GM06990 (cell line): Measurements from ENCODE around the gene DAPP1.

Source experiments
- DNase-seq: peaks from one replicate; pipeline ENCODE4 v3.0.0-alpha.2; 2011; ENCODE audit not compliant: insufficient read length; ENCODE audit errors: extremely low read depth
- H3K27me3 ChIP-seq: replicated peaks from 2 replicates; pipeline ENCODE4 v1.6.0; 2011; ENCODE audit warnings: low read length; ENCODE audit not compliant: control insufficient read depth, insufficient read depth
- H3K36me3 ChIP-seq: 2 replicates; pipeline ENCODE4 v1.5.1; 2011; ENCODE audit warnings: low read length; ENCODE audit not compliant: control insufficient read depth, insufficient read depth
- H3K4me3 ChIP-seq: replicated peaks from 2 replicates; pipeline ENCODE4 v1.5.1; 2011; ENCODE audit warnings: low read depth, mild to moderate bottlenecking, control low read depth, low read length
- CTCF ChIP-seq: IDR thresholded peaks from 2 replicates; pipeline ENCODE4 v1.5.1; 2011; ENCODE audit warnings: low read length, control low read depth, mild to moderate bottlenecking, inconsistent platforms; ENCODE audit not compliant: insufficient read depth, poor library complexity, severe bottlenecking

DAPP1 gene

DNA sequence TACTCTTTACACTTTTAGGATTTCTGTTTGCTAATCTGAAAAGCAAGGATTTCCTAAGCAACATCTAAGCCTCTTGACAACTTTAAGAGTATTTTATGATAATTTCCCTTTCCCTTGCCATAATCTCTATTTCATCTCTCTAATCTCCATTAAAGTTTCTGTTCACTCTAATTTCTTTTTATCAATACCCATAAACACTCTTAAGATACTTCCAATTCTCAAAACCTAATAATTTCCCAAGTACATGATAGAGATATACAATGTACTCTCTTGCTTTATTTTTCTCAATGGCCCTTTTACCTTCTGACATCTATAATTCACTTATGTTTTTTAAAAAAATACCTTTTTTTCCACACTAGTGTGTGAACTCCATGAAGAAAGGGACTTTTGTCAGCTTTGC lies 26.8 kb downstream of the DAPP1 start:
- no peak for DNase-seq
- TF ChIP-seq CTCF: no peak
- H3K4me3 ChIP-seq: no peak overlapping the region

DNA sequence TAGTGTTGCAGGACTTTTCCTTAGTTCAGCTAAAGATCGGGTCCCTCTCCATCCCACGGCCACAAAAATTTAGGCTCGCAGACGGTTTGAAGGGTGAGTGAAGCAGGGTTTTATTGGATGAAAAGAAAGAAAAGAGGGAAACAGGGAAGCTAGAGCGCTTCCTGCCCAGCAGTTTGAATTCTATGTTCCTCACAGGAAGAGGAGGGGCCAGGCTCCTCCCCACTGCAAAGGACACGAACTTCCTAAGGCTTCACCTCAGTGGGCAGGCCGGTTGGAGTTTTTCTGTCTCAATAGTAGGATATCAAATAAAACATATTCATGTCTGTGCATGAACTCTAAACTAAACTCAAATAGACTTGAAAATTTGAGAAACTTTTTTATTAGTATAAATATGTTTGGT lies 27.4 kb downstream of the DAPP1 start:
- Histone ChIP-seq H3K4me3 (no peak overlapping the region), H3K27me3 (no peaks in the 10 kb centered on the region), H3K36me3 (peaks cover 7% of the 10 kb centered on the region)
- no peak for DNase-seq
- TF ChIP-seq CTCF: no peak

More for the DNA sequence above, 26.8 kb downstream of the DAPP1 start:
- Histone ChIP-seq H3K36me3 (peaks cover 8% of the 10 kb centered on the region), H3K27me3 (no peaks in the 10 kb centered on the region)

GRCh38 chr4:99845179-99845578 lies 28.6 kb downstream of the DAPP1 start:
- no peaks in the 10 kb centered on the region for H3K27me3 ChIP-seq
- no peak for DNase-seq
- H3K36me3 ChIP-seq: peaks cover 7% of the 10 kb centered on the region
- no peak overlapping the region for H3K4me3 ChIP-seq
- TF ChIP-seq CTCF: no peak

DNA sequence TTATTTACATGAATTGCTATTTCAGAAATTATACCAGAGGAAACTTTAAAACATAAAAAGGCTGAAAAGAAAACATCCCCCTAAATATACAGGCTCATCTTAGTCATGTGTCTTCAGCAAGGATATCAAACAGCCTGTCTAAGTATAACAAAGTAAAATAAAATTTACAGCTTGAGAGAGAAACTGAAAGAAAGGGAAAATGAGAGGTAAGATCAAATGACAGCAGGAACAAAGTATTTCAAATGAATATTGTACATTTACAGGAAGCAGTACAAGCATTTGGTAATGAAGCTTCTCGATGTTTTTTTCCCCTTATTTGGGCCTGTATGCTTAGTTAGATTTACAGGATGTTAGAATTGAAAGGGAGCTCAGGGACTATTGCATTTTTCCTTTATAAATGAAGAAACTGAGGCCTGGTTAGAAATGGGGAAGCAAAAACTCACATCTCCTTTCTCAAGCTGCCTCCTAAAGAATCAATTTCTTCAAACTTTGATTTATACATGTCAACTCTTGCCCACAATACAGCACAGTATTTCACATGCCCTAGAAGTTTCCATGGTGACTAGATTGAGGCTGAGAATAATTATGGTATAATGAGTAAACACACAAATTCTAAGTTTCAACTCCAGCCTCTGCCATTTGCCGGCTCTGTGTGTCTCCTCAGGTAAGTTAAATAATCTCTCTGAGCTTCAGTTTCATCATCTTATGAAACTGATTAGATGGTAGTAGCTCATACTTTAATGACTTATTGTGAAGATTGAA lies 29.3 kb downstream of the DAPP1 start:
- DNase-seq: peak; percentile 32
- Histone ChIP-seq H3K27me3 (no peaks in the 10 kb centered on the region), H3K36me3 (peaks cover 7% of the 10 kb centered on the region), H3K4me3 (no peak overlapping the region)
- no peak for TF ChIP-seq CTCF

GRCh38 chr4:99846891-99847290 lies 30.3 kb downstream of the DAPP1 start:
- Histone ChIP-seq H3K4me3 (no peak overlapping the region), H3K36me3 (peaks cover 2% of the 10 kb centered on the region), H3K27me3 (no peaks in the 10 kb centered on the region)
- no peak for DNase-seq
- TF ChIP-seq CTCF: no peak
